ENCODE results near the gene POT1.

POT1 gene

GRCh38 chr7:124784879-124785818, 144.5 kb downstream of the POT1 start:
- peak; percentile 81 for TF ChIP-seq CTCF (IDR thresholded peaks at IDR 0.05; ENCODE audit: insufficient read depth, low read length, poor library complexity, severe bottlenecking)
- Histone ChIP-seq H3K36me3 (ENCODE audit: control insufficient read depth, insufficient read depth, low read length) (no peaks in the 10 kb centered on the region), H3K4me3 (replicated peaks; ENCODE audit: low read depth, low read length) (no peak overlapping the region), H3K27me3 (replicated peaks; ENCODE audit: control insufficient read depth, insufficient read depth, low read length) (no peaks in the 10 kb centered on the region)
- DNase-seq (ENCODE audit: extremely low read depth, insufficient read length): no peak

GRCh38 chr7:124783271-124783670, 146.4 kb downstream of the POT1 start:
- Histone ChIP-seq H3K4me3 (replicated peaks; ENCODE audit: low read depth, low read length) (no peak overlapping the region), H3K36me3 (ENCODE audit: control insufficient read depth, insufficient read depth, low read length) (no peaks in the 10 kb centered on the region), H3K27me3 (replicated peaks; ENCODE audit: control insufficient read depth, insufficient read depth, low read length) (no peaks in the 10 kb centered on the region)
- DNase-seq (ENCODE audit: extremely low read depth, insufficient read length): no peak
- no peak for TF ChIP-seq CTCF (IDR thresholded peaks at IDR 0.05; ENCODE audit: insufficient read depth, low read length, poor library complexity, severe bottlenecking)

GRCh38 chr7:124781907-124782734, 147.5 kb downstream of the POT1 start:
- no peak for TF ChIP-seq CTCF (IDR thresholded peaks at IDR 0.05; ENCODE audit: insufficient read depth, low read length, poor library complexity, severe bottlenecking)
- Histone ChIP-seq H3K36me3 (ENCODE audit: control insufficient read depth, insufficient read depth, low read length) (no peaks in the 10 kb centered on the region), H3K4me3 (replicated peaks; ENCODE audit: low read depth, low read length) (no peak overlapping the region), H3K27me3 (replicated peaks; ENCODE audit: control insufficient read depth, insufficient read depth, low read length) (no peaks in the 10 kb centered on the region; the same call in 1 of the 2 replicates)
- no peak for DNase-seq (ENCODE audit: extremely low read depth, insufficient read length)

- TF ChIP-seq CTCF (IDR thresholded peaks at IDR 0.05; ENCODE audit: insufficient read depth, low read length, poor library complexity, severe bottlenecking): no peak
- Histone ChIP-seq H3K36me3 (ENCODE audit: control insufficient read depth, insufficient read depth, low read length) (no peaks in the 10 kb centered on the region), H3K27me3 (replicated peaks; ENCODE audit: control insufficient read depth, insufficient read depth, low read length) (no peaks in the 10 kb centered on the region; the same call in 1 of the 2 replicates), H3K4me3 (replicated peaks; ENCODE audit: low read depth, low read length) (no peak overlapping the region)
- DNase-seq (ENCODE audit: extremely low read depth, insufficient read length): no peak
Measured at GRCh38 chr7:124781418-124781817, 148.2 kb downstream of the POT1 start.

GRCh38 chr7:124780608-124781007, 149.0 kb downstream of the POT1 start:
- H3K27me3 ChIP-seq (replicated peaks; ENCODE audit: control insufficient read depth, insufficient read depth, low read length): no peaks in the 10 kb centered on the region; the same call in 1 of the 2 replicates
- DNase-seq (ENCODE audit: extremely low read depth, insufficient read length): no peak
- no peaks in the 10 kb centered on the region for H3K36me3 ChIP-seq (ENCODE audit: control insufficient read depth, insufficient read depth, low read length)
- no peak for TF ChIP-seq CTCF (IDR thresholded peaks at IDR 0.05; ENCODE audit: insufficient read depth, low read length, poor library complexity, severe bottlenecking)
- no peak overlapping the region for H3K4me3 ChIP-seq (replicated peaks; ENCODE audit: low read depth, low read length)

All from GM06990 (cell line).